Measurements from ENCODE around the gene FHOD3. TPM values are rescaled to one million over a fixed set of nuclear protein-coding genes. Genes with fewer than 3 reads are reported as not detected.

FHOD3 gene
- total RNA-seq (2014; rRNA removed) = 8.5 and 8.7 TPM in 2 replicates
- 3.3 TPM for polyA plus RNA-seq (2012)

DNA sequence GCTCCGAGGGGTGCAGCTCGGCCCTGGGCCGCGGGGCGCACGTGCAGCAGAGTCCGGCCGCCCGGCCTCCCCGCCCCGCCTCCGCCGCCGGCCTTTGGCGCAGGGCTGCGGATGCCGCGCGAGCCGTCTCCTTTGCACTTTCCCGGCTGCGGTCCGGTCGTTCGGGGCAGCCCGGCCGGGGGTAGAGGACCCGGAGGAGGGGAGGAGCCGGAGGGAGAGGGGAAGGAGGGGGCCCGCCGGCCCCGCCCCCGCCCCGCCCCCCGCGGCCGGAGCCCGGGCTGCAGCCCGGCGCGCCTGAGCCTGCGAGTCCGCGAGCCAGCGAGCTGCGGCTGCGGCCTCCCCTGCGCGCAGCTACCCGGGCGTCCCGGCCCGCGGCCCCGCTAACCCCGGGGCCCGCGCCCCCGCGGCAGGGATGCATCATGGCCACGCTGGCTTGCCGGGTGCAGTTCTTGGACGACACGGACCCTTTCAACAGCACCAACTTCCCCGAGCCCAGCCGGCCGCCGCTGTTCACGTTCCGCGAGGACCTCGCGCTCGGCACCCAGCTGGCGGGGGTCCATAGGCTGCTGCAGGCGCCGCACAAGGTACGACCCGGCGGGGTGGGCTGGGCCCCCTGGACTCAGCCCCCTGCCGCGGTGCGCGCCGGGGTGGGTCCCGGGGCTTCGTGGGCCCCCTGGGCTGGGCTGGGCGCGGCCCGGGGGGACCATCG is at the start of gene FHOD3:
Gene FHOD3 (plus strand): TSS at position 297 of the 709 bp plus-strand sequence. CDS start 123 bp downstream, at position 420.
- DNase-seq (ENCODE audit: low read depth) = peak; percentile 70

- DNase-seq (ENCODE audit: low read depth) = no peak
Observed at GRCh38 chr18:36249392-36249791, 48.1 kb upstream of the FHOD3 start.

- DNase-seq (ENCODE audit: low read depth) = no peak
Observed at GRCh38 chr18:36250827-36251226, 46.7 kb upstream of the FHOD3 start.

DNA sequence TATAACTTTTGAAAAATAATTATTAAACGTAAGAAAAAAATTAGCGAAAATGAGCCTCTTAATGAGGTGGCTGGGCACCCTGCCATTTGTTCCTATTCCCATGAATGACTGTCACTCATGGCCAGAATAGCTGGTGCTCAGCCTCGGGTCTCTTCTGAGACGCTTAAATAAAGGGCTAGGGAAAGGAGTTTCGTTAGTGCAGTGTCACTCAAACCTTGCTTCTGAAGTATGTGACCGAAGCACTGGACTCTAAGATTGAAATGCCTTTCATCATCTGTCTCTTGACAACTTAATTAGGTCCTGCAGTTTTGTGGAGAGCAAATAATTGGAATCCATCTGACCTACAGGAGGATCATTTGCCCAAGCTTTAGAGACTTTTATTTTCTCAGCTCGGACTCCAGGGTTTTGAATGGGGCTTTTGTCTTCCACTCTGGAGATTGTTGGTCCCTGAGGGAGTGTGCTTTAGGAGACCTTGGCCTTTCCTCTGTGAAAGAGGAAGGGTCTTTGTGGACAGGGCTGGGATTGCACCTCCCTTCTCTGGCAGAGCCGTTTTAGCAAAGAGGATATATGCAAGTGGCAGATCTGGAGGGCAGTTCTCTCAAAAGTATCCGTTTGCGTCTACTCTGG is 42.3 kb upstream of the FHOD3 start:
- no peak for DNase-seq (ENCODE audit: low read depth)

- DNase-seq (ENCODE audit: low read depth) = no peak
Observed at GRCh38 chr18:36256094-36256493, 41.4 kb upstream of the FHOD3 start.

DNA sequence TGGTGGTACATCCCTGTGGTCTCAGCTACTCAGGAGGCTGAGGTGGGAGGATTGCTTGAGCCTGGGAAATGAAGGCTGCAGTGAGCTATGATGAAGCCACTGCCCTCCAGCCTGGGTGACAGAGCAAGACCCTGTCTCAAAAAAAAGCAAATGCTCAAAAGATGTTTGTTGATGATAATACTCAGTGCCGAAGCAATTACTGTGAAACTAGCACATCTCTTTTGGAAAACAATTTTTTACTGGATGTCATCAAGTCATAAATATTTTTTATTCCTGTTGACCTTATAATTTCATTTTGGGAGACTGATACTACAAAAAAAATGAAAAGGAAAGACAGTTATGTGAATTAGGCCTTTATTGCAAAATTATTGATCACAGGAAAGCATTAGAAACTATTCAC is 34.5 kb upstream of the FHOD3 start:
- DNase-seq (ENCODE audit: low read depth) = no peak

DNA sequence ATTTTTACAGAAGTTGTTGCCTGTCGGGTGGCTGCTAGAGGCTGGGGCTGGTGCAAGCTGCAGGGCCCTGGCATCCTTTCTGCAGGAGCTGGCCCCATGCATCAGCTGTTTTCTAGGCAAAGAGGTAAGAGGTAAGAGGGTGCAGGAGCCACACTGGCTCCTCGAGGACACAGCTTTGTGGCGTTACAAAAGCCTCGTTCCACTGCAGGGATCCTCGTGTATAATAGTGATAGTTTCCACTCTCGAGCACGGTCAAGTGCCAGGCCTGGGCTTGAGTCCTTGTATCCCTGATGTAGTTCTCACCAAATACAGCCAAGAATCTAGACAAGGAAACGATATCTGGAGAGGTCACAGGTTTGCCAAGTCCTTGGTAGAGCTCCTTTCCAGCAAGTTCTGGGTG is 33.2 kb upstream of the FHOD3 start:
- DNase-seq (ENCODE audit: low read depth) = no peak

DNA sequence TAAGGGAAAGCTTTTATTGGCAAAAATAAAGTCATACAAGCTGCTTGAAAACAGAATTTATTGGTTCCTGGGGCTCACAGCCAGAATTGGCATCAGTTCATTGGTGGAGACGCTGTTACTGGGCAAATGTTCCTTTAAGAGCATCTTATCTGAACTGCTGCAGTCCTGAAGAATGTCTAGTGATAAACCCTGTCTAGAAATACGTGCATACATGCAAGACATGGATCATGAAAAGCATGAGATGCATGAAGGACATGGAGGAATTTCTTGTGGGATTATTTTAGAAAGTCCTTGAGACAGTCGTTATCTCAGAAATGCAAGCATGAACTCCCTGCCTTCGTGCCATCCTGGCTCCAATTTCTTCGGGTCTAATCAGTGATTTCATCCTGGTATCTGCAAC is 32.5 kb upstream of the FHOD3 start:
- DNase-seq (ENCODE audit: low read depth) = no peak

DNA sequence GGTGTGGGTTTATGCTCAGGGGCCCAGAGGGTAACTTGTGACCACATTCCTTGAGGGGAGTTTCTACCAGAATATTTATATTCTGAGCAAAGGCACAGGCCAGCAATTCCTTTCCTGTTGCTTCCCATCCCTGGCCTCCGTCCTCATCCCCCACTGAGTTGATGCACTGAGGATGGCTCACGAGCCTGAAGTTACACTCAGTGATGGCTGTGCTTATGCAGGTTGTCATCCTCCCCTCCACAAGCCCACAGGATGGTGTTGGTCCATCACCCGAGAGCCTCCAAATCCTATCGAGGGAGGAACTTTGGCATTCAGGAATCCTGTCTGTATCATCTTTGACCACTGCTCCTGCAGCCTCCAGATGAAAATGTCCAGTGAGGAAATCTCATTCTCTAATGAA is 28.4 kb upstream of the FHOD3 start:
- no peak for DNase-seq (ENCODE audit: low read depth)

DNA sequence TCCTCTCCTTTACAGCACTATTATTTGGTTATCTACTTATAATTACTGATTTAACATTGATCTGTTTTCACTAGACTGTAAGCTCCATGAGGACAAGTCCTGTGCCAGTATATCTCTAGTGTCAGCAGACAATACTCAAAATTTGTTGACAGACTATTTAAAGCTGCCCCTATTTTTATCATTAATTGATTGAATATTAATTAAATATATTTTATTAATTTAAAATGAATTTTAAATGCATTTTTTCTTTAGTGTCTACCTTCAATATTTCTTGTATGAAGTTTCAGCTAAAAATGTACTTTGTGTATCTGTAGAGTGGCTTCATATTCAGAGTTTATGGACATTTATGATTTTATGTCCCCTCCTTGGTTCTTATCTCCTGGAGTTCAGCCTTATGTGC is 26.4 kb upstream of the FHOD3 start:
- DNase-seq (ENCODE audit: low read depth) = no peak

- no peak for DNase-seq (ENCODE audit: low read depth)
Observed at GRCh38 chr18:36273347-36273746, 24.2 kb upstream of the FHOD3 start.

- DNase-seq (ENCODE audit: low read depth) = no peak
Observed at GRCh38 chr18:36274083-36274715, 23.3 kb upstream of the FHOD3 start.

DNA sequence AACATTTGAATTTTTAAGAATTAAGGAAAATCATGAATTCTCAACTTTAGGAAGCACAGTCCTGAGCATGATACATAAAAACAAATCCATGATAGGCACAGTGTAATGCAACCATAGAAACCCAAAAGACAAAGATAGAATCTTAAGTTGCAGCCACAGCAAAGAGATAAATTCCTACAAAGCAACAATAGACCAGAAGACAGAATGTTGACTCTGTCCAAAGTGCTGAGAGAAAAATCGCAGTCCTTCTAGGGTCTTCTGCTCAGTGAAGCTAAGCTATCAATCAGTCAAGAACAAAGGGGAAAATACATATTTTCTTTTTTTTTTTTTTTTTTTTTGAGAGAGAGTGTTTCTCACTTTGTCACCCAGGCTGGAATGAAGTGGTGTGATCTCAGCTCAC is 22.0 kb upstream of the FHOD3 start:
- no peak for DNase-seq (ENCODE audit: low read depth)

- no peak for DNase-seq (ENCODE audit: low read depth)
Observed at GRCh38 chr18:36279001-36279400, 18.5 kb upstream of the FHOD3 start.

DNA sequence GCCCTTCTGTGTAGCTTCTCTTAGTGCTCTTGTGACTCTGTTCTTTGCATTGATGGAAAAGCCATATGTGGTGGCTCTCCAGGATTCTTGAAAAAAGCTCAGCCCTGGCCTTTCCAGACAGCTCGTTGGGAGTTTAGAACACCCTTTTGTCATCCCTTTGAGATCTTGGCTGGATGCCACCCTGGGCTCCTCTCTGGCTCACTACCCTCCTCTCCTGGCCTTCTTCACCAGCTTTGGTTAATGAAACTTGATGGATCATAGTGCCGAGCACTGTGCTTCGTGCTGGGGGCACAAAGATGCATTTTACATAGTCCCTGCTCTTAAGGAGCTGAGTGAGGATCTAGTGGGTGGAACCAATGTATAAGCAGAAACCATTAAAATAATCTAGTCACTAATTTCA is 15.6 kb upstream of the FHOD3 start:
- no peak for DNase-seq (ENCODE audit: low read depth)

DNA sequence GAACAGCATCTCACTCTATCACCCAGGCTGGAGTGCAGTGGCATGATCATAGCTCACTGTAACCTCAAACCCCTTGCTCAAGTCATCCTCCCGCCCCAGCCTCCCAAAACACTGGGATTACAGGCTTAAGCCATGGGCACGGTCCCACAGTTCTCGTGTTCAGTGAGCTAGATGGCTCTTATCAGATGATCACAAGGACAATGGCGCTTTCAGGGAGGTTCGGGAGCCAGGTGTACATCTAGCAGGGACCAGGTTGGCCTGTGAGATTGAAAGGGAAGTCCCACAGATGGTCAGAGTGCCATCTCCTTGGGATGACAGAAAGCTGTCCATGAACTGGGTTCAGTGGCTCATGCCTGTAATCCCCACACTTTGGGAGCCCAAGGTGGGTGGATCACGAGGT is 14.1 kb upstream of the FHOD3 start:
- no peak for DNase-seq (ENCODE audit: low read depth)

- no peak for DNase-seq (ENCODE audit: low read depth)
Observed at GRCh38 chr18:36284268-36284667, 13.2 kb upstream of the FHOD3 start.

DNA sequence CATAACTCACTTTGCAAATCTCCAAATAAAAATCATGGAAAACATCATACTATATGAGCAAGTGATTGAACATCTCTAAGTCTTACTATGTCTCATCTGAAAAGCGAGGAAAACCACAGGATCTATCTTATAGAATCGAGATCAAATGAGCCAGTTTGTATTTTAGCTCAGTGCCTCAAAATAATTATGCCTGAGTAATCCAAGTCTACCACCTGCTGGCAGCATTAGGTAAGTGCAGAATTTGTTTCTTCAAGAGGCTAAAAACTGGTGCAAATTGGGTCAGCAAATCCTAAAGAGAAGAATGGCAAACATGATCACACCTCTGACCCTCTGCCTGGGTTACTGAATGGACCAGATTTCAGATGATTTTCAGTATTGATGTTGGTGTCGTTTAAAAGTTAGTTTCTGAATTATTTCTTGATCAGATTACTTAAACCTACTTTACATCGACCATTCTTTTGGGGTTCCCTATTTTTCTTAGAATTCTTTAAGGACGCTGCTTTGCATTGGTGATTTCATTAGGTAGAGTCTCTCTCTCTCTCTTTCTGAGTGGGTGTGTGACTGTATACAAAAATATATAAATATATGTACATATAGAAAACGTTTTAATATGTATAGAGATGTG is 12.7 kb upstream of the FHOD3 start:
- peak; percentile 66 for DNase-seq (ENCODE audit: low read depth)

- DNase-seq (ENCODE audit: low read depth) = no peak
Observed at GRCh38 chr18:36287653-36288052, 9.9 kb upstream of the FHOD3 start.

DNA sequence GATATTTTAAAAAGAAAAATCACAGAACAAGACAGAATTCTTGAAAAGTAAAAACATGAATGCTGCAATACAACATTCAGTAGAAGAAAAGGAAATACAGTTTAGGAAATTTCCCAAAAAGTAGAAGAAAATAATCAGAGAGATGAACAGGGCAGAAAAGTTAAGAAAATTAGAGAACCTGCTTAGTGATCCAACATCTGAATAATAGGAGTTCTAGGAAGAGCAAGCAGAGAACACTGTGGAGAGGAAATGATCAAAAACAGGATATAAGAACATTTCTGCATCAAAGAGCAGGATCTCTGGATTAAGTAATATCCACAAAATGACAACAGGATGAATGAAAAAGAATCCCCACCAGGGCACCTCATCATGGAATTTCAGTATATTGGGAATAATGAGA is 8.8 kb upstream of the FHOD3 start:
- no peak for DNase-seq (ENCODE audit: low read depth)

- no peak for DNase-seq (ENCODE audit: low read depth)
Observed at GRCh38 chr18:36294031-36294430, 3.5 kb upstream of the FHOD3 start.

- DNase-seq (ENCODE audit: low read depth) = no peak
Observed at GRCh38 chr18:36295214-36295613, 2.3 kb upstream of the FHOD3 start.

- no peak for DNase-seq (ENCODE audit: low read depth)
Observed at GRCh38 chr18:36295880-36296301, 1.6 kb upstream of the FHOD3 start.
